HG03520 (cell line): ENCODE measurements around the gene KCNMB2.
"Not testable (repeated sequence)": the region's sequence is repeated elsewhere in the genome, so short reads cannot be mapped to it uniquely, and the experiment has no call there.

Experiments used
- ATAC-seq: cut with Tn5 transposase; IDR thresholded peaks from one replicate; pipeline ENCODE4 v1.9.1; 2021; ENCODE audit warnings: mild to moderate bottlenecking, moderate library complexity; ENCODE audit not compliant: unreplicated experiment

The KCNMB2 gene

GRCh38 chr3:178686826-178687225 is 150.6 kb downstream of the KCNMB2 start:
- ATAC-seq = no peak

- ATAC-seq = no peak
These were observed 154.3 kb downstream of the KCNMB2 start for GRCh38 chr3:178690571-178690970.

GRCh38 chr3:178699364-178699763 is 163.1 kb downstream of the KCNMB2 start:
- no peak for ATAC-seq

GRCh38 chr3:178699810-178700209 is 163.6 kb downstream of the KCNMB2 start:
- ATAC-seq = no peak

GRCh38 chr3:178703268-178703975 is 167.2 kb downstream of the KCNMB2 start:
- no peak for ATAC-seq

- no peak for ATAC-seq
These were observed 169.7 kb downstream of the KCNMB2 start for GRCh38 chr3:178705925-178706324.

GRCh38 chr3:178706411-178706810 is 170.2 kb downstream of the KCNMB2 start:
- no peak for ATAC-seq

- no peak for ATAC-seq
These were observed 171.2 kb downstream of the KCNMB2 start for GRCh38 chr3:178707311-178708031.

- ATAC-seq = no peak
These were observed 172.8 kb downstream of the KCNMB2 start for GRCh38 chr3:178709051-178709450.

GRCh38 chr3:178711753-178712152 is 175.5 kb downstream of the KCNMB2 start:
- ATAC-seq = no peak

- ATAC-seq = no peak
These were observed 176.0 kb downstream of the KCNMB2 start for GRCh38 chr3:178712247-178712646.

- ATAC-seq = peak; percentile 37
These were observed 178.9 kb downstream of the KCNMB2 start for GRCh38 chr3:178714925-178715832.

- no peak for ATAC-seq
These were observed 182.9 kb downstream of the KCNMB2 start for GRCh38 chr3:178718995-178719635.

- ATAC-seq = no peak
These were observed 196.6 kb downstream of the KCNMB2 start for GRCh38 chr3:178732824-178733223.

GRCh38 chr3:178735032-178735674 is 198.9 kb downstream of the KCNMB2 start:
- ATAC-seq = no peak

- ATAC-seq = no peak
These were observed 200.1 kb downstream of the KCNMB2 start for GRCh38 chr3:178736300-178736699.

- ATAC-seq = no peak
These were observed 203.5 kb downstream of the KCNMB2 start for GRCh38 chr3:178739720-178740119.

GRCh38 chr3:178741020-178741419 is 204.8 kb downstream of the KCNMB2 start:
- ATAC-seq = no peak

GRCh38 chr3:178743297-178743696 is 207.1 kb downstream of the KCNMB2 start:
- no peak for ATAC-seq

GRCh38 chr3:178745861-178746655 is 209.8 kb downstream of the KCNMB2 start:
- not testable (repeated sequence) for ATAC-seq
